Measurements from ENCODE around the gene ARID3A.

DNA sequence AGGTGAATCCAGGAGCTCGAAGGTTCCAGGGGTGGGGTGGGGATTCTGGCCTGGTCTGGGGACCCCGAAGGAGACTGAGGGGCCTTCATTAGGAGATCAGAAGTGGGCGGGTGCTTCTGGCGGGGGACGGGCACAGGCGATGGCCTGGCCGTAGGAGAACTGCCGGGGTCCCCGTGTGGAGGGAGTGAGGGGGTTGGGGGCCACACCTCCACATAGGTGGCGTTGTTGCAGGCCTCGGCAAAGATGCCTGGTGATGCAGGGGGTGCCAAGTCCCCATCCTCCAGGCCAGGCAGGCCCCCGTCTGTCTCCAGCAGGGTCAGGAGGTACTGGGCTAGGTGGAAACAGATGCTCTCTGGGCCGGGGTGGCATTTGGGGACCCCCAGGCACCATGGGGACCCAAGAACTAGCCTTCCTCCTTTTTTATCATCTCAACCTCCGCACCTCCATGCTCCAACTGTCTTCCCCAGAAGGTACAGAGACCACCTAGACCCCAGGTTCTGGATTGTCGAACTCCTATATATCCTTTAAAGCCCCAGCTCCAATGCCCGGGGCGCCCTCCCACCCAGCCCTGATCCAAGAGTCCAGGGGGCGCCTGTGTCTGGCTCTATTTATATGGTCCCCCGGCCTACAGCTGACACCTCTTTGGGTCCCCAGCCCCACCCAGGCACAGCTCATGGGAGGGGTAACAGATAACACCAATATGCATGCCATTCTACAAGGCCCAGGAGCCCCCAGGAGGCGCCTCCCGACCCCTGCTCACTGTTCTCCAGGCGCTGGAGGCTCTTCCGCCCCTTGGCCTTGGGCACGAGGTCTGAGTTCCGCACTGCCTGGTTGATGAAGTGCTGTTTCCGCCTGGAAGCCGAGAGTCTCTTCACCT, 24.4 kb upstream of the ARID3A start:
- TF ChIP-seq, protein P1, sequence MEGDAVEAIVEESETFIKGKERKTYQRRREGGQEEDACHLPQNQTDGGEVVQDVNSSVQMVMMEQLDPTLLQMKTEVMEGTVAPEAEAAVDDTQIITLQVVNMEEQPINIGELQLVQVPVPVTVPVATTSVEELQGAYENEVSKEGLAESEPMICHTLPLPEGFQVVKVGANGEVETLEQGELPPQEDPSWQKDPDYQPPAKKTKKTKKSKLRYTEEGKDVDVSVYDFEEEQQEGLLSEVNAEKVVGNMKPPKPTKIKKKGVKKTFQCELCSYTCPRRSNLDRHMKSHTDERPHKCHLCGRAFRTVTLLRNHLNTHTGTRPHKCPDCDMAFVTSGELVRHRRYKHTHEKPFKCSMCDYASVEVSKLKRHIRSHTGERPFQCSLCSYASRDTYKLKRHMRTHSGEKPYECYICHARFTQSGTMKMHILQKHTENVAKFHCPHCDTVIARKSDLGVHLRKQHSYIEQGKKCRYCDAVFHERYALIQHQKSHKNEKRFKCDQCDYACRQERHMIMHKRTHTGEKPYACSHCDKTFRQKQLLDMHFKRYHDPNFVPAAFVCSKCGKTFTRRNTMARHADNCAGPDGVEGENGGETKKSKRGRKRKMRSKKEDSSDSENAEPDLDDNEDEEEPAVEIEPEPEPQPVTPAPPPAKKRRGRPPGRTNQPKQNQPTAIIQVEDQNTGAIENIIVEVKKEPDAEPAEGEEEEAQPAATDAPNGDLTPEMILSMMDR (conservative IDR thresholded peaks at IDR 0.05), result no peak
- no peak for TF ChIP-seq ZFX (IDR thresholded peaks at IDR 0.05)
